Stomach smooth muscle (tissue), 2 donors: ENCODE results near the gene KATNAL1.

Experiments used
- H3K27ac ChIP-seq: one replicate; pipeline ENCODE4 v1.7.0; 2013; ENCODE audit warnings: mild to moderate bottlenecking, low read length, inconsistent platforms
- H3K27me3 ChIP-seq, 2 donors: one replicate each; pipeline ENCODE4 v1.7.0; 2013; ENCODE audit warnings: low read length in 2 of 2; ENCODE audit not compliant: insufficient read depth in 2 of 2, control insufficient read depth in 1 of 2
- H3K36me3 ChIP-seq, 2 donors: one replicate each; pipeline ENCODE4 v1.7.0; 2013; ENCODE audit warnings: low read length in 2 of 2; ENCODE audit not compliant: control insufficient read depth in 2 of 2, insufficient read depth in 2 of 2
- H3K4me1 ChIP-seq: one replicate; pipeline ENCODE4 v1.7.0; 2013; ENCODE audit warnings: low read length; ENCODE audit not compliant: control insufficient read depth, insufficient read depth
- H3K4me3 ChIP-seq, 2 donors: one replicate each; pipeline ENCODE4 v1.7.0; 2013; ENCODE audit warnings: low read length in 2 of 2
- H3K9ac ChIP-seq, 2 donors: one replicate each; pipeline ENCODE4 v1.7.0; 2013; ENCODE audit warnings: low read length in 2 of 2, mild to moderate bottlenecking in 1 of 2
- H3K9me3 ChIP-seq, 2 donors: one replicate each; pipeline ENCODE4 v1.7.0; 2013; ENCODE audit warnings: low read length in 2 of 2; ENCODE audit not compliant: control insufficient read depth in 2 of 2
- donor health status: healthy.
- donor health status: Pancreatic carcinoma.

Gene KATNAL1

GRCh38 chr13:30164146-30164545, 143.2 kb downstream of the KATNAL1 start:
- no peak overlapping the region for H3K4me3 ChIP-seq
- no peaks in the 10 kb centered on the region for H3K36me3 ChIP-seq
- no peaks in the 10 kb centered on the region for H3K27me3 ChIP-seq
- no peak overlapping the region for H3K27ac ChIP-seq
- H3K9me3 ChIP-seq, result no peaks in the 10 kb centered on the region
- no peaks in the 10 kb centered on the region for H3K4me1 ChIP-seq
- H3K9ac ChIP-seq, result no peak overlapping the region

- Histone ChIP-seq H3K9ac (no peak overlapping the region), H3K9me3 (no peaks in the 10 kb centered on the region), H3K27ac (no peak overlapping the region), H3K4me1 (no peaks in the 10 kb centered on the region), H3K27me3 (no peaks in the 10 kb centered on the region), H3K36me3 (no peaks in the 10 kb centered on the region), H3K4me3 (no peak overlapping the region)
Observed at GRCh38 chr13:30163441-30163840, 143.9 kb downstream of the KATNAL1 start.

GRCh38 chr13:30159446-30159839, 147.9 kb downstream of the KATNAL1 start:
- H3K36me3 ChIP-seq, result no peaks in the 10 kb centered on the region
- H3K27ac ChIP-seq, result no peak overlapping the region
- no peak overlapping the region for H3K9ac ChIP-seq
- H3K4me1 ChIP-seq, result no peaks in the 10 kb centered on the region
- no peaks in the 10 kb centered on the region for H3K9me3 ChIP-seq
- no peak overlapping the region for H3K4me3 ChIP-seq
- H3K27me3 ChIP-seq, result peaks cover 0 to 2% of the 10 kb centered on the region in 2 donors

- H3K4me1 ChIP-seq, result no peaks in the 10 kb centered on the region
- no peaks in the 10 kb centered on the region for H3K36me3 ChIP-seq
- H3K27ac ChIP-seq, result no peak overlapping the region
- no peaks in the 10 kb centered on the region for H3K9me3 ChIP-seq
- H3K4me3 ChIP-seq, result no peak overlapping the region
- H3K27me3 ChIP-seq, result peaks cover 0 to 2% of the 10 kb centered on the region in 2 donors
- no peak overlapping the region for H3K9ac ChIP-seq
Observed at GRCh38 chr13:30158774-30159445, 148.4 kb downstream of the KATNAL1 start.

GRCh38 chr13:30157616-30157993, 149.7 kb downstream of the KATNAL1 start:
- Histone ChIP-seq H3K9ac (no peak overlapping the region), H3K9me3 (no peaks in the 10 kb centered on the region), H3K27me3 (peaks cover 0 to 2% of the 10 kb centered on the region in 2 donors), H3K4me1 (no peaks in the 10 kb centered on the region), H3K36me3 (no peaks in the 10 kb centered on the region), H3K4me3 (no peak overlapping the region), H3K27ac (no peak overlapping the region)

DNA sequence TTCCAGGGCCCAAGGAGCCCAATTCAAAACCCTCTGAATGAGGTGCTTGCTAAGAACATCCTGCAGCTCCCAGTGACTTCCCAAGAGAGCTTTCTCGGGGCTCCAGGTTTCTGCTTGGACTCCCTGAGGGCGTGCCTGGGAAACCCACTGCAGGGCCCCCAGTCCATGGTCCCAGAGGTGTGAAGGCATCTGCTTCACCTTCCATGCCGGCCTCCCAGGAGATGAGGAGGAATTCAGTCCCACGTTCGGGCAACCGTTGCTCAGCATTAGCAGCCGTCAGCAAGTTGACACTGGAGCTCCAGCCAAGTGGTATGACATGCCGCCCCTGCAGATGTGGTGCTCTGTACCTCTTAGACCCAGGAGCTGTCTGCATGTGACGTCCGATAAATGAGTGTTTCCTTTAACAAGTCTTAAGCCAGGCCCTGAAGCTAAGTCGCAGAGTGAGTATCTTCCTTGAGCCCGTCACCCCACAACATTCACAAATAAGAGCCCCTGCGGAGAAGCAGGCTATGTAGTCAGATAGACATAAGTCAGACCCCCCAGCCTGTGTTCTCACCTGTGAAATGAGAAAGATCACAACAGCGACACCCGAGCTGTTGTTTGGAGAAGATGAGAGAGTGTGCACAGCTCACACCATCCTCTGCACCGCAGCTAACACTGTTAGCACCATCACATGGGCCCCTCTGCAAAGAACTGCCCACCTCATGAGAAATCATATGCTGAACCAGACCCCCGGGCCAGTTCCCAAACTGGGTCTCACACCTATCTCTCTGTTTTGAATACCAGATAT, 150.3 kb downstream of the KATNAL1 start:
- H3K27ac ChIP-seq, result no peak overlapping the region
- no peak overlapping the region for H3K4me3 ChIP-seq
- H3K4me1 ChIP-seq, result no peaks in the 10 kb centered on the region

DNA sequence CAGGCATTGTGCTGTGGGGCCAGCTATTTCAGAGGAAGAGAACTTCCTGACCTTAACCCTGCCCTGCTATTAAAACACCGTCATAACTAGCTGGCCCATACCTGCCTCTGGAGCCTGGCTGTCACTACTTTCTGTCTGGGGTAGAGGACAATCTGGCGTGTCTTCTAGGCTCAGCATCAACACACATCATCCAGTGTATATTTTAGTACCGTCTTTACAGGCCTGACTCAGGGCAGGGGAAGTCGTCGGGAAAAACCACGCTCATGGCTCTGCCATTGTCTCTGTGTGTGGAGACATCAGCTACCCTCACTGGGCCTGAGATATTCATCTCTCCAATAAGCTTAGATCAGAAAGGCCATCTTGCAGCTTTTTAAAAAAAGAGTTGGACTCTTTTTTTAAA, 151.1 kb downstream of the KATNAL1 start:
- H3K4me1 ChIP-seq, result no peaks in the 10 kb centered on the region
- H3K27me3 ChIP-seq, result peaks cover 0 to 2% of the 10 kb centered on the region in 2 donors

More for the DNA sequence above, 150.3 kb downstream of the KATNAL1 start:
- H3K36me3 ChIP-seq, result no peaks in the 10 kb centered on the region
- no peaks in the 10 kb centered on the region for H3K9me3 ChIP-seq
- peaks cover 0 to 2% of the 10 kb centered on the region in 2 donors for H3K27me3 ChIP-seq
- no peak overlapping the region for H3K9ac ChIP-seq

GRCh38 chr13:30154931-30155330, 152.4 kb downstream of the KATNAL1 start:
- Histone ChIP-seq H3K9ac (no peak overlapping the region), H3K36me3 (no peaks in the 10 kb centered on the region), H3K4me3 (no peak overlapping the region), H3K4me1 (no peaks in the 10 kb centered on the region), H3K27ac (no peak overlapping the region), H3K27me3 (peaks cover 0 to 2% of the 10 kb centered on the region in 2 donors), H3K9me3 (no peaks in the 10 kb centered on the region)

More for the DNA sequence above, 151.1 kb downstream of the KATNAL1 start:
- H3K9ac ChIP-seq, result no peak overlapping the region
- no peaks in the 10 kb centered on the region for H3K36me3 ChIP-seq
- no peak overlapping the region for H3K4me3 ChIP-seq
- no peaks in the 10 kb centered on the region for H3K9me3 ChIP-seq
- no peak overlapping the region for H3K27ac ChIP-seq

DNA sequence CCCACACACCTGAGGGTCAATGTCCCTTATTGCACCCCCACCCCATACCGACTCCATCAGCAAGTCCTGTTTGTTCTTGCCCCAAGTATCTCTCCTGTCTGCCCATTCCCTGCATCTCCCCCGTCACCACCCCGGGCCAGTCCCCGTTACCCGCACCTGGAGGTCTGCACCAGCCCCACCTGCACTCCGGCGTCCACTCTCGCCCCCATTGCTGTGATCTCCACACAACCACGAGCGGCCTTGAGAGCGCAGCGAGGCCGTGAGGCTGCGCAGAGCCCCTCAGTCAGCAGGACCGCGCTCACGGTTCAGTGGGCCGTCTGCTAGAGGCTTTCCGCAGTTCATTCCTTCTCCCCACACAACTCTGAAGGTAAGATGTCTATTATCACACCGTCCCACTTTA, 152.8 kb downstream of the KATNAL1 start:
- Histone ChIP-seq H3K9me3 (no peaks in the 10 kb centered on the region), H3K27me3 (peaks cover 0 to 2% of the 10 kb centered on the region in 2 donors), H3K4me1 (no peaks in the 10 kb centered on the region), H3K4me3 (no peak overlapping the region), H3K36me3 (no peaks in the 10 kb centered on the region), H3K27ac (no peak overlapping the region), H3K9ac (no peak overlapping the region)

DNA sequence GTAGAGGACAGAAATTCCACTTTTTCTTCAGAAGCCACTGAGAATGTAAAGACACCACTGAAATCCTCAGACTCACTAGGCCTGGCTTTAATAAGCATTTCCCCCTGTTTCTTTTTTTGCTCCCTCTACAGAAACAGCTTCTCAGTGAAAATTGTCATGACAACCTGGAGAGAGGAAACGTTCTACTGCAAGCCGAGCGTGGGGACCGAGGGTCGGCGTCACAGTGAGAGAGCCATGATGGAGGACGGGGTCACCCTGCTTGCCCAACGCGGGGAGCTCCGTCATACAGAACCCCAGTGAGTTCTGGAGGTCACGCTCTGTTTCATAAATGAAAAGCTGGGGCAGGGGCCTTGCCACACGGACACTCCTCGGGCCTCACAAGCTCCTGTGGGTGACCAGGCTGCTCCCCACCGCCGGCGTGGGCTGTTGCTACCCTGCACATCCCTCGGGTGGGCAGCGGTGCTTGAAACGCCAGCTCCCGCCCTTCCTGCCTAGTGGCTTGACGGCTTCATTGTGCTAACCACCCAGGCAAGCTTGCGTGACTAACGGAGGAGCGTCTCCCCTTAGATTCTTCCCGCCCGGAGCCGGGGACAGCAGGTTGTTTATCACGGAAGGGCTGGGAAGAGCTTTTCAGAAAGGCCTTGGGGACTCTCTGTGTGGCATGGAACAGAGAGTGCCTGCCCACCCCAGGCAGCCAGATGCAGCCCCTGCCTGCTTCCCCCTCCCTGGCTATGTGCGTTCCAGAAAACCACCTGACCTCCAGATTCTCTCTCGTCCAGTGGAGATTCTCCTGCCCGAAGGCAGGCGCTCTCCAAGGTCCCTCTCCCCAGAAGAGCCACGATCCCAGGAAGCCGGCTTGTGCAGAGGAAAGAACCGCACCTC, 153.6 kb downstream of the KATNAL1 start:
- H3K4me3 ChIP-seq, result no peak overlapping the region
- H3K27ac ChIP-seq, result no peak overlapping the region

More for the DNA sequence above, 153.6 kb downstream of the KATNAL1 start:
- peaks cover 0 to 2% of the 10 kb centered on the region in 2 donors for H3K27me3 ChIP-seq
- no peak overlapping the region for H3K9ac ChIP-seq
- no peaks in the 10 kb centered on the region for H3K36me3 ChIP-seq
- H3K9me3 ChIP-seq, result no peaks in the 10 kb centered on the region
- H3K4me1 ChIP-seq, result peaks cover 2% of the 10 kb centered on the region
